Stimulated activated CD8-positive, alpha-beta memory T cell treated with anti-CD3 and anti-CD28 coated beads, Interleukin-4, amount 100 ng/mL, for 48 hours (primary cell): ENCODE results near the gene ALDH5A1.
"Not testable (repeated sequence)": the region's sequence is repeated elsewhere in the genome, so short reads cannot be mapped to it uniquely, and the experiment has no call there.

Source experiments
- DNase-seq: peaks from one replicate; pipeline ENCODE4 v3.0.0-alpha.2; 2020

The ALDH5A1 gene

GRCh38 chr6:24489470-24489869 lies 5.3 kb upstream of the ALDH5A1 start, which contains the start of gene GPLD1:
TSS of gene GPLD1 (minus strand) at chr6:24489578. CDS start at chr6:24489511, 67 bp downstream.
- no peak for DNase-seq

- no peak for DNase-seq
These were observed 4.9 kb upstream of the ALDH5A1 start for GRCh38 chr6:24489881-24490280.

GRCh38 chr6:24490948-24491347 lies 3.8 kb upstream of the ALDH5A1 start:
- no peak for DNase-seq

GRCh38 chr6:24492475-24492874 lies 2.3 kb upstream of the ALDH5A1 start:
- no peak for DNase-seq

- DNase-seq = no peak
These were observed 586 bp upstream of the ALDH5A1 start for GRCh38 chr6:24493945-24494820.

GRCh38 chr6:24497254-24497970 lies 2.6 kb downstream of the ALDH5A1 start:
- DNase-seq = no peak

GRCh38 chr6:24500683-24501082 lies 5.9 kb downstream of the ALDH5A1 start:
- DNase-seq = no peak

GRCh38 chr6:24501374-24501773 lies 6.6 kb downstream of the ALDH5A1 start:
- no peak for DNase-seq

GRCh38 chr6:24501914-24502313 lies 7.1 kb downstream of the ALDH5A1 start:
- DNase-seq = no peak

- DNase-seq = no peak
These were observed 9.5 kb downstream of the ALDH5A1 start for GRCh38 chr6:24504287-24504648.

- no peak for DNase-seq
These were observed 10.1 kb downstream of the ALDH5A1 start for GRCh38 chr6:24504649-24505586.

- DNase-seq = no peak
These were observed 12.2 kb downstream of the ALDH5A1 start for GRCh38 chr6:24506814-24507520.

GRCh38 chr6:24511976-24512375 lies 17.2 kb downstream of the ALDH5A1 start:
- DNase-seq = not testable (repeated sequence)

- no peak for DNase-seq
These were observed 18.8 kb downstream of the ALDH5A1 start for GRCh38 chr6:24513602-24514001.

GRCh38 chr6:24517659-24518543 lies 23.1 kb downstream of the ALDH5A1 start:
- DNase-seq = no peak

GRCh38 chr6:24520929-24521546 lies 26.3 kb downstream of the ALDH5A1 start:
- peak; percentile 54 for DNase-seq

- DNase-seq = no peak
These were observed 27.7 kb downstream of the ALDH5A1 start for GRCh38 chr6:24522228-24523176.

- DNase-seq = no peak
These were observed 29.6 kb downstream of the ALDH5A1 start for GRCh38 chr6:24524329-24524728.

- DNase-seq = no peak
These were observed 30.0 kb downstream of the ALDH5A1 start for GRCh38 chr6:24524805-24525204.

- DNase-seq = no peak
These were observed 35.2 kb downstream of the ALDH5A1 start for GRCh38 chr6:24529985-24530384.
